ENCODE data around the gene USP32. TPM values are rescaled to one million over a fixed set of nuclear protein-coding genes. Genes with fewer than 3 reads are reported as not detected.

USP32 gene
- total RNA-seq, 1 experiment from 2014 or later, result 103 TPM

- POLR2A ChIA-PET, result interaction anchor here (0.6 kb wide), 1 partner anchor 29 kb away, joined by 3 read pairs; no protein-coding TSS in a partner anchor
- no peak for TF ChIP-seq EMX1 (CRISPR knock-in tag; IDR thresholded peaks at IDR 0.05)
- DNase-seq (ENCODE audit: low spot score) (no peak), ATAC-seq (no peak)
- no peaks in the 10 kb centered on the region for H3K36me3 Mint-ChIP-seq
- no peaks in the 10 kb centered on the region for H3K9me3 Mint-ChIP-seq
- peak overlapping the region; percentile 85 for H3K27ac Mint-ChIP-seq
- H3K27me3 Mint-ChIP-seq (ENCODE audit: low read depth), result no peaks in the 10 kb centered on the region
- peak overlapping the region; percentile 98 for H3K4me3 Mint-ChIP-seq
- CTCF ChIA-PET, result interaction anchor here (1.1 kb wide), 1 partner anchor 251 kb away, joined by 4 read pairs; no protein-coding TSS in a partner anchor
- H3K4me1 Mint-ChIP-seq, result peaks cover 64% of the 10 kb centered on the region
Observed at GRCh38 chr17:60390186-60390585, 1.7 kb downstream of the USP32 start.

- ATAC-seq, result no peak
- Mint-ChIP-seq H3K27me3 (ENCODE audit: low read depth) (no peaks in the 10 kb centered on the region), H3K27ac (peak overlapping the region; percentile 97), H3K36me3 (no peaks in the 10 kb centered on the region), H3K4me3 (peak overlapping the region; percentile 98), H3K4me1 (peaks cover 76% of the 10 kb centered on the region), H3K9me3 (no peaks in the 10 kb centered on the region)
- ChIA-PET POLR2A (interaction anchor here (0.5 kb wide), 1 partner anchor 283 kb away, joined by 3 read pairs; no protein-coding TSS in a partner anchor), CTCF (interaction anchor here (1.5 kb wide), 1 partner anchor 32 kb away, joined by 6 read pairs; no protein-coding TSS in a partner anchor)
- DNase-seq (ENCODE audit: low spot score), result no peak
- TF ChIP-seq EMX1 (CRISPR knock-in tag; IDR thresholded peaks at IDR 0.05) (no peak), HMGA2 (CRISPR knock-in tag; IDR thresholded peaks at IDR 0.05) (no peak), E2F5 (CRISPR knock-in tag; IDR thresholded peaks at IDR 0.05) (no peak), HMGXB4 (CRISPR knock-in tag; IDR thresholded peaks at IDR 0.05) (no peak), MXD4 (CRISPR knock-in tag; IDR thresholded peaks at IDR 0.05; ENCODE audit: borderline replicate concordance) (no peak), ZNF416 (CRISPR knock-in tag; IDR thresholded peaks at IDR 0.05) (no peak), ZNF281 (CRISPR knock-in tag; IDR thresholded peaks at IDR 0.05) (no peak), ARID4B (CRISPR knock-in tag; IDR thresholded peaks at IDR 0.05; ENCODE audit: borderline replicate concordance) (no peak), PRDM15 (CRISPR knock-in tag; IDR thresholded peaks at IDR 0.05) (no peak), USF2 (CRISPR knock-in tag; IDR thresholded peaks at IDR 0.05) (no peak), ETV6 (CRISPR knock-in tag; IDR thresholded peaks at IDR 0.05) (no peak), SMAD4 (CRISPR knock-in tag; IDR thresholded peaks at IDR 0.05) (no peak), CTCF (IDR thresholded peaks at IDR 0.05) (no peak), GRHL2 (CRISPR knock-in tag; IDR thresholded peaks at IDR 0.05; ENCODE audit: insufficient replicate concordance, severe bottlenecking) (no peak)
Observed at GRCh38 chr17:60388742-60389141, 3.2 kb downstream of the USP32 start.

Measured in WTC11 (cell line).